WTC11 (cell line): ENCODE results near the gene COL12A1. TPM values are rescaled to one million over a fixed set of nuclear protein-coding genes. Genes with fewer than 3 reads are reported as not detected.
A peak's percentile ranks its signal among the peaks of the same experiment; 100 is the strongest.

Experiments
- ATAC-seq: fragments of 200-7000 bp; cut with Tn5 transposase; 2 replicates; pipeline ENCODE4 v1.10.0; 2021; ENCODE audit warnings: mild to moderate bottlenecking, moderate library complexity
- CTCF ChIA-PET: fragments of 300-600 bp; sonication (Branson Sonifier 250); formaldehyde crosslinking; loops from one replicate; lab custom pipeline; 2021; ENCODE audit warnings: antibody characterized with exemption; lab: Charles Lee
- POLR2A ChIA-PET: fragments of 350-600 bp; sonication (Branson Sonifier 250); formaldehyde crosslinking; loops from one replicate; lab custom pipeline; 2021; ENCODE audit warnings: antibody characterized with exemption; lab: Charles Lee
- DNase-seq: peaks from one replicate; pipeline ENCODE4 v3.0.0; 2021; ENCODE audit warnings: low spot score
- H3K27ac Mint-ChIP-seq: 2 replicates; pipeline ENCODE4 v1.8.0; 2021; ENCODE audit warnings: mixed read lengths
- H3K27me3 Mint-ChIP-seq: 2 replicates; pipeline ENCODE4 v1.8.0; 2021; ENCODE audit warnings: low read depth, mild to moderate bottlenecking, moderate library complexity, mixed read lengths
- H3K36me3 Mint-ChIP-seq: 2 replicates; pipeline ENCODE4 v1.8.0; 2021; ENCODE audit warnings: mixed read lengths
- H3K4me1 Mint-ChIP-seq: 2 replicates; pipeline ENCODE4 v1.8.0; 2022; ENCODE audit warnings: mixed read lengths
- H3K4me3 Mint-ChIP-seq: 2 replicates; pipeline ENCODE4 v1.8.0; 2021; ENCODE audit warnings: mild to moderate bottlenecking, moderate library complexity, mixed read lengths
- H3K9me3 Mint-ChIP-seq: 2 replicates; pipeline ENCODE4 v1.8.0; 2021; ENCODE audit warnings: mixed read lengths
- CDX4 ChIP-seq: fragments of 250-450 bp; sonication (Bioruptor Pico); IDR thresholded peaks from 2 replicates; pipeline ENCODE4 v1.9.0; 2021; ENCODE audit warnings: moderate library complexity, mild to moderate bottlenecking, inconsistent platforms, borderline replicate concordance
- CREM ChIP-seq: sonication (generic); formaldehyde crosslinking; IDR thresholded peaks from 2 replicates; pipeline ENCODE4 v1.8.1; 2022; ENCODE audit warnings: mild to moderate bottlenecking, missing genetic modification reagents, moderate library complexity
- EMX1 ChIP-seq: fragments of 250-450 bp; sonication (Bioruptor Pico); IDR thresholded peaks from 2 replicates; pipeline ENCODE4 v1.8.0; 2021; ENCODE audit warnings: mild to moderate bottlenecking
- FOXK1 ChIP-seq: sonication (generic); formaldehyde crosslinking; IDR thresholded peaks from 2 replicates; pipeline ENCODE4 v1.8.0; 2022; ENCODE audit warnings: mild to moderate bottlenecking, moderate library complexity, missing genetic modification reagents
- GRHL2 ChIP-seq: fragments of 250-450 bp; sonication (Bioruptor Pico); IDR thresholded peaks from 2 replicates; pipeline ENCODE4 v1.8.0; 2022; ENCODE audit warnings: mild to moderate bottlenecking, moderate library complexity; ENCODE audit not compliant: insufficient replicate concordance, severe bottlenecking
- IRF1 ChIP-seq: sonication (generic); formaldehyde crosslinking; IDR thresholded peaks from 2 replicates; pipeline ENCODE4 v1.8.0; 2023; ENCODE audit warnings: missing genetic modification reagents
- NFE2L1 ChIP-seq: sonication (generic); formaldehyde crosslinking; IDR thresholded peaks from 2 replicates; pipeline ENCODE4 v1.8.1; 2023; ENCODE audit warnings: missing genetic modification reagents
- NR3C1 ChIP-seq: sonication (generic); formaldehyde crosslinking; conservative IDR thresholded peaks from 2 replicates; pipeline ENCODE4 v1.8.1; 2023; ENCODE audit warnings: low read depth, mild to moderate bottlenecking, missing genetic modification reagents
- PRDM15 ChIP-seq: sonication (generic); formaldehyde crosslinking; IDR thresholded peaks from 2 replicates; pipeline ENCODE4 v1.8.0; 2022; ENCODE audit warnings: missing genetic modification reagents
- TEAD4 ChIP-seq: sonication (generic); formaldehyde crosslinking; IDR thresholded peaks from 2 replicates; pipeline ENCODE4 v1.8.0; 2022; ENCODE audit warnings: mild to moderate bottlenecking, missing genetic modification reagents
- ZBTB21 ChIP-seq: sonication (generic); formaldehyde crosslinking; IDR thresholded peaks from 2 replicates; pipeline ENCODE4 v1.8.1; 2023; ENCODE audit warnings: mild to moderate bottlenecking, missing genetic modification reagents, borderline replicate concordance
- ZNF138 ChIP-seq: sonication (generic); formaldehyde crosslinking; conservative IDR thresholded peaks from 2 replicates; pipeline ENCODE4 v1.8.1; 2022; ENCODE audit warnings: mild to moderate bottlenecking, moderate library complexity, missing genetic modification reagents
- ZNF416 ChIP-seq: fragments of 250-450 bp; sonication (Bioruptor Pico); IDR thresholded peaks from 2 replicates; pipeline ENCODE4 v1.9.0; 2021; ENCODE audit warnings: mild to moderate bottlenecking, inconsistent platforms
- total RNA-seq: library from RNA; stranded (reverse); gene quantifications from 3 replicates; pipeline ENCODE4 v1.2.3, GENCODE V29; 2021
- TF ChIP-seq, protein P1 (sequence below): sonication (generic); formaldehyde crosslinking; conservative IDR thresholded peaks from 2 replicates; pipeline ENCODE4 v1.8.1; 2022; ENCODE audit warnings: mild to moderate bottlenecking, missing genetic modification reagents
- TF ChIP-seq, protein P2 (sequence below): sonication (generic); formaldehyde crosslinking; IDR thresholded peaks from 2 replicates; pipeline ENCODE4 v1.8.1; 2022; ENCODE audit warnings: mild to moderate bottlenecking, missing genetic modification reagents, moderate library complexity, borderline replicate concordance

The COL12A1 gene
- total RNA-seq, 1 experiment from 2014 or later: 1.1 TPM

DNA sequence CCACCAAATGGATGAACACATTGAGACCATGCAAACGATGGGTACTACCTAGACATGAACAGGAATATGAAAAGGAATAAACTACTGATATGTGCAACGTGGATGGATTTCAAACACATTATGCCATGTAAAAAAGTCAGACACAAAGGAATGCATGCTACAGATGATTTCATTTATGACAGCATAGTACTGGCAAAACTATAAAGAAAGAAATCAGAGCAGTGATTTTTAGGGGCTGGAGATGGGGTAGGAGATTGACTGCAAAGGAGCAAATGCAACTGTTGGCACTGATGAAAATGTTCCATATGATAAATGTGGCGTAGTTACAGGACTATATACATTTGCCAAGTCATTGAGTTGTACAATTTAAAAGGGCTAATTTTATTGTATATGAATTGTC, 13.4 kb upstream of the COL12A1 start (continued):
- TF ChIP-seq CDX4 (CRISPR knock-in tag) (no peak), ZNF416 (no peak), EMX1 (CRISPR knock-in tag) (no peak), FOXK1 (no peak), GRHL2 (no peak), IRF1 (no peak), ZNF138 (CRISPR knock-in tag) (no peak)
- TF ChIP-seq, protein P1, sequence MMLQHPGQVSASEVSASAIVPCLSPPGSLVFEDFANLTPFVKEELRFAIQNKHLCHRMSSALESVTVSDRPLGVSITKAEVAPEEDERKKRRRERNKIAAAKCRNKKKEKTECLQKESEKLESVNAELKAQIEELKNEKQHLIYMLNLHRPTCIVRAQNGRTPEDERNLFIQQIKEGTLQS: no peak
- TF ChIP-seq, all 79 proteins: peak for 0

GRCh38 chr6:75217193-75217592, 11.3 kb upstream of the COL12A1 start:
- CTCF ChIA-PET: interaction anchor here (2.0 kb wide), 1 partner anchor 8 kb away, joined by 7 read pairs; no protein-coding TSS in a partner anchor
- no peaks in the 10 kb centered on the region for H3K27me3 Mint-ChIP-seq
- H3K4me1 Mint-ChIP-seq: peaks cover 18% of the 10 kb centered on the region
- H3K36me3 Mint-ChIP-seq: no peaks in the 10 kb centered on the region
- POLR2A ChIA-PET: no interaction called here
- no peak for TF ChIP-seq CREM (CRISPR knock-in tag)
- no peak for TF ChIP-seq PRDM15 (CRISPR knock-in tag)
- TF ChIP-seq, protein P2, sequence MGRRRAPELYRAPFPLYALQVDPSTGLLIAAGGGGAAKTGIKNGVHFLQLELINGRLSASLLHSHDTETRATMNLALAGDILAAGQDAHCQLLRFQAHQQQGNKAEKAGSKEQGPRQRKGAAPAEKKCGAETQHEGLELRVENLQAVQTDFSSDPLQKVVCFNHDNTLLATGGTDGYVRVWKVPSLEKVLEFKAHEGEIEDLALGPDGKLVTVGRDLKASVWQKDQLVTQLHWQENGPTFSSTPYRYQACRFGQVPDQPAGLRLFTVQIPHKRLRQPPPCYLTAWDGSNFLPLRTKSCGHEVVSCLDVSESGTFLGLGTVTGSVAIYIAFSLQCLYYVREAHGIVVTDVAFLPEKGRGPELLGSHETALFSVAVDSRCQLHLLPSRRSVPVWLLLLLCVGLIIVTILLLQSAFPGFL (CRISPR knock-in tag): no peak
- no peak for TF ChIP-seq NR3C1 (CRISPR knock-in tag)
- no peak for DNase-seq
- ATAC-seq: no peak
- no peak overlapping the region for H3K4me3 Mint-ChIP-seq
- no peak overlapping the region for H3K27ac Mint-ChIP-seq
- H3K9me3 Mint-ChIP-seq: no peaks in the 10 kb centered on the region

DNA sequence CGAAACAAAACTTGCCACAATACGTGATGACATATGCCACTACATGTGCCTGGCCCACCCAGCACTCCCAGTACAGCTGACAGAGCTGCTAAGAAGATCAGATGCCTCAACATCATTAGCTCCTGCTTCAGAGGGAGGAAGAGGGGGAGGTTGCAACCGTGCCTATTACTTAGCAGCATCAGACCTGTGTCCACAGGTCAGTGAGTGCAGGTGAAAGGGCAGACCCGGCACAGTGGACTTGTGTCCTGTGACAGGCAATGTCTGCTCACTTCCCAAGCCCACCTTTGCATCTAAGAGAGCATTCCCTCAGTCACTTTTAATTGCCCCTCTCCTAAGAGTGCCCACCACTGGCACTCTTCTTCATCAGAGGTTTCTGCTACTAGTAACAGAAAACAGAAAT, 9.4 kb upstream of the COL12A1 start:
- Mint-ChIP-seq H3K27ac (no peak overlapping the region; the same call in 1 of the 2 replicates), H3K27me3 (no peaks in the 10 kb centered on the region; the same call in 1 of the 2 replicates), H3K9me3 (no peaks in the 10 kb centered on the region), H3K4me1 (peaks cover 33% of the 10 kb centered on the region), H3K4me3 (no peak overlapping the region), H3K36me3 (no peaks in the 10 kb centered on the region)
- DNase-seq (no peak), ATAC-seq (no peak)
- ChIA-PET POLR2A (no interaction called here), CTCF (no interaction called here)
- TF ChIP-seq ZBTB21: no peak
- TF ChIP-seq TEAD4 (CRISPR knock-in tag): no peak
- no peak for TF ChIP-seq CREM (CRISPR knock-in tag)

- H3K27me3 Mint-ChIP-seq: peaks cover 14% of the 10 kb centered on the region
- H3K9me3 Mint-ChIP-seq: no peaks in the 10 kb centered on the region
- H3K4me3 Mint-ChIP-seq: no peak overlapping the region
- DNase-seq: no peak
- CTCF ChIA-PET: no interaction called here
- H3K27ac Mint-ChIP-seq: peak overlapping the region; percentile 63; the same call in 1 of the 2 replicates
- H3K36me3 Mint-ChIP-seq: no peaks in the 10 kb centered on the region
- TF ChIP-seq NFE2L1 (CRISPR knock-in tag) (no peak), ZBTB21 (no peak)
- H3K4me1 Mint-ChIP-seq: peaks cover 47% of the 10 kb centered on the region
- peak; percentile 31; the same call in 1 of the 2 replicates for ATAC-seq
- POLR2A ChIA-PET: no interaction called here
Measured at GRCh38 chr6:75213732-75214131, 7.9 kb upstream of the COL12A1 start.
